BLaER1 treated with 17β-estradiol and CSF1 and Interleukin-3, amounts not matched to agents 10 nM and 100 nM (cell line): ENCODE data around the gene GAR1.
"Not testable (repeated sequence)": the region's sequence is repeated elsewhere in the genome, so short reads cannot be mapped to it uniquely, and the experiment has no call there.

Experiments
- H3K27ac ChIP-seq, 11 experiments: shearing (Covaris generic); formaldehyde crosslinking; 2 replicates each; pipeline ENCODE4 v1.8.1; 2022
- H3K27me3 ChIP-seq, 11 experiments: shearing (Covaris generic); formaldehyde crosslinking; 2 replicates each; pipeline ENCODE4 v1.8.1; 2022
- H3K36me3 ChIP-seq, 11 experiments: shearing (Covaris generic); formaldehyde crosslinking; 2 replicates each; pipeline ENCODE4 v1.8.1; 2022
- H3K4me1 ChIP-seq, 10 experiments: shearing (Covaris generic); formaldehyde crosslinking; 2 replicates each; pipeline ENCODE4 v1.8.1; 2022
- H3K4me2 ChIP-seq, 11 experiments: shearing (Covaris generic); formaldehyde crosslinking; 2 replicates each; pipeline ENCODE4 v1.8.1; 2022
- H3K4me3 ChIP-seq, 10 experiments: shearing (Covaris generic); formaldehyde crosslinking; 2 replicates each; pipeline ENCODE4 v1.8.1; 2022
- H3K9ac ChIP-seq, 11 experiments: shearing (Covaris generic); formaldehyde crosslinking; 2 replicates each; pipeline ENCODE4 v1.8.1; 2022
- H3K9me3 ChIP-seq, 11 experiments: shearing (Covaris generic); formaldehyde crosslinking; replicated peaks in 1 of 11; 2 replicates each; pipeline ENCODE4 v1.8.1; 2022
- H4K20me1 ChIP-seq, 11 experiments: shearing (Covaris generic); formaldehyde crosslinking; 2 replicates each; pipeline ENCODE4 v1.8.1; 2022
- Cebpa-rat ChIP-seq, 11 experiments: shearing (Covaris generic); IDR thresholded peaks; 2 replicates each; pipeline ENCODE4 v1.8.1; 2022

Gene GAR1

GRCh38 chr4:109827672-109828071 lies 12.1 kb downstream of the GAR1 start, which contains the start of gene RRH:
RRH (plus strand) TSS chr4:109827972; CDS start chr4:109828028, 56 bp downstream.
- Histone ChIP-seq H3K36me3 (peaks cover 30 to 77% (median 53%) of the 10 kb centered on the region in 11 experiments), H3K4me1 (no peaks in the 10 kb centered on the region), H3K27ac (no peak within 1 kb of the TSS), H3K9me3 (no peaks in the 10 kb centered on the region), H4K20me1 (peaks cover 0 to 23% (median 5%) of the 10 kb centered on the region in 11 experiments; a peak in 8 of 22 replicates), H3K9ac (no peak within 1 kb of the TSS), H3K4me2 (no peak within 1 kb of the TSS), H3K27me3 (no peaks in the 10 kb centered on the region), H3K4me3 (no peak within 1 kb of the TSS)
- TF ChIP-seq Cebpa-rat (IDR thresholded peaks at IDR 0.05): no peak

- H3K9ac ChIP-seq: no peak overlapping the region
- H4K20me1 ChIP-seq: no peaks in the 10 kb centered on the region
- no peaks in the 10 kb centered on the region for H3K4me1 ChIP-seq
- no peaks in the 10 kb centered on the region for H3K9me3 ChIP-seq
- no peak overlapping the region for H3K4me2 ChIP-seq
- peaks cover 0 to 16% (median 5%) of the 10 kb centered on the region in 11 experiments; a peak in 11 of 22 replicates for H3K36me3 ChIP-seq
- no peak overlapping the region for H3K27ac ChIP-seq
- no peak overlapping the region for H3K4me3 ChIP-seq
- H3K27me3 ChIP-seq: no peaks in the 10 kb centered on the region
- TF ChIP-seq Cebpa-rat (IDR thresholded peaks at IDR 0.05): no peak
Measured at GRCh38 chr4:109833756-109834155, 18.2 kb downstream of the GAR1 start.

- TF ChIP-seq Cebpa-rat (IDR thresholded peaks at IDR 0.05): no peak
- 0 out of 22 replicates have a peak, but pooled peaks cover 0 to 5% (median 0%) of the 10 kb centered on the region in 11 experiments for H3K9me3 ChIP-seq
- H3K4me2 ChIP-seq: no peak overlapping the region
- no peaks in the 10 kb centered on the region for H3K4me1 ChIP-seq
- H3K9ac ChIP-seq: no peak overlapping the region
- H3K4me3 ChIP-seq: no peak overlapping the region
- no peak overlapping the region for H3K27ac ChIP-seq
- 0 out of 22 replicates have a peak, but pooled peaks cover 0 to 11% (median 0%) of the 10 kb centered on the region in 11 experiments for H3K36me3 ChIP-seq
- H3K27me3 ChIP-seq: no peaks in the 10 kb centered on the region
- H4K20me1 ChIP-seq: no peaks in the 10 kb centered on the region
Measured at GRCh38 chr4:109836985-109837384, 21.4 kb downstream of the GAR1 start.

- no peaks in the 10 kb centered on the region for H3K4me1 ChIP-seq
- peaks cover 0 to 15% (median 0%) of the 10 kb centered on the region in 11 experiments; a peak in 2 of 22 replicates for H3K36me3 ChIP-seq
- H3K27me3 ChIP-seq: no peaks in the 10 kb centered on the region
- H4K20me1 ChIP-seq: no peaks in the 10 kb centered on the region
- no peak overlapping the region for H3K4me2 ChIP-seq
- no peak for TF ChIP-seq Cebpa-rat (IDR thresholded peaks at IDR 0.05)
- H3K27ac ChIP-seq: no peak overlapping the region
- no peak overlapping the region for H3K9ac ChIP-seq
- no peak overlapping the region for H3K4me3 ChIP-seq
- no peaks in the 10 kb centered on the region for H3K9me3 ChIP-seq
Measured at GRCh38 chr4:109846395-109847098, 31.0 kb downstream of the GAR1 start.

- Histone ChIP-seq H3K36me3 (peaks cover 0 to 5% (median 0%) of the 10 kb centered on the region in 11 experiments; a peak in 1 of 22 replicates), H3K4me1 (no peaks in the 10 kb centered on the region), H4K20me1 (no peaks in the 10 kb centered on the region), H3K27me3 (no peaks in the 10 kb centered on the region), H3K9ac (no peak within 1 kb of the TSS), H3K4me2 (no peak within 1 kb of the TSS), H3K27ac (no peak within 1 kb of the TSS), H3K9me3 (no peaks in the 10 kb centered on the region), H3K4me3 (no peak within 1 kb of the TSS)
- TF ChIP-seq Cebpa-rat (IDR thresholded peaks at IDR 0.05): no peak
Measured at GRCh38 chr4:109847896-109848442, 32.4 kb downstream of the GAR1 start, which contains the start of gene LRIT3. LRIT3 (plus strand) TSS chr4:109848107; CDS start chr4:109848202, 95 bp downstream.

- no peaks in the 10 kb centered on the region for H3K4me1 ChIP-seq
- H3K9ac ChIP-seq: no peak overlapping the region
- H3K27me3 ChIP-seq: no peaks in the 10 kb centered on the region
- H3K9me3 ChIP-seq: no peaks in the 10 kb centered on the region
- no peak overlapping the region for H3K4me2 ChIP-seq
- H3K36me3 ChIP-seq: no peaks in the 10 kb centered on the region
- H4K20me1 ChIP-seq: no peaks in the 10 kb centered on the region
- TF ChIP-seq Cebpa-rat (IDR thresholded peaks at IDR 0.05): no peak
- H3K4me3 ChIP-seq: no peak overlapping the region
- H3K27ac ChIP-seq: no peak overlapping the region
Measured at GRCh38 chr4:109848501-109848900, 32.9 kb downstream of the GAR1 start.

- no peak overlapping the region for H3K27ac ChIP-seq
- no peak for TF ChIP-seq Cebpa-rat (IDR thresholded peaks at IDR 0.05)
- no peaks in the 10 kb centered on the region for H4K20me1 ChIP-seq
- H3K4me2 ChIP-seq: no peak overlapping the region
- no peaks in the 10 kb centered on the region for H3K9me3 ChIP-seq
- no peaks in the 10 kb centered on the region for H3K27me3 ChIP-seq
- no peaks in the 10 kb centered on the region for H3K36me3 ChIP-seq
- no peak overlapping the region for H3K9ac ChIP-seq
- no peak overlapping the region for H3K4me3 ChIP-seq
- H3K4me1 ChIP-seq: no peaks in the 10 kb centered on the region
Measured at GRCh38 chr4:109850601-109851000, 35.0 kb downstream of the GAR1 start.

GRCh38 chr4:109859426-109860300 lies 44.1 kb downstream of the GAR1 start:
- not testable (repeated sequence) for H3K4me1 ChIP-seq, H3K9ac ChIP-seq, H3K27ac ChIP-seq, H3K4me2 ChIP-seq, H3K27me3 ChIP-seq, H4K20me1 ChIP-seq, H3K4me3 ChIP-seq
- peaks cover 35 to 57% (median 47%) of the 10 kb centered on the region in 11 experiments for H3K9me3 ChIP-seq
- peaks cover 0 to 15% (median 6%) of the 10 kb centered on the region in 11 experiments; a peak in 9 of 22 replicates for H3K36me3 ChIP-seq

GRCh38 chr4:109861271-109861670 lies 45.7 kb downstream of the GAR1 start:
- Histone ChIP-seq H4K20me1 (no peaks in the 10 kb centered on the region), H3K4me2 (no peak overlapping the region), H3K4me1 (no peaks in the 10 kb centered on the region), H3K9ac (no peak overlapping the region), H3K27ac (no peak overlapping the region), H3K9me3 (peaks cover 35 to 54% (median 47%) of the 10 kb centered on the region in 11 experiments), H3K36me3 (peaks cover 0 to 15% (median 5%) of the 10 kb centered on the region in 11 experiments; a peak in 9 of 22 replicates), H3K27me3 (no peaks in the 10 kb centered on the region), H3K4me3 (no peak overlapping the region)
- TF ChIP-seq Cebpa-rat (IDR thresholded peaks at IDR 0.05): no peak
